A549 (cell line): ENCODE measurements around the gene GMEB2.

Source experiments
- CBX2 ChIP-seq: fragments of 200-600 bp; sonication (generic); IDR thresholded peaks from 2 replicates; pipeline ENCODE4 v1.6.1; 2016; ENCODE audit warnings: low read depth, mild to moderate bottlenecking, borderline replicate concordance
- CTCF ChIP-seq: fragments of >200 bp; sonication (Bioruptor Twin); formaldehyde crosslinking; IDR thresholded peaks from 3 replicates; pipeline ENCODE4 v1.5.1; 2016
- FOSB ChIP-seq: fragments of 250-450 bp; sonication (Bioruptor Pico); IDR thresholded peaks from 2 replicates; pipeline ENCODE4 v1.5.0; 2020; ENCODE audit warnings: mild to moderate bottlenecking, moderate library complexity

- no peak for TF ChIP-seq CTCF
- TF ChIP-seq FOSB (CRISPR knock-in tag), result no peak
- TF ChIP-seq CBX2, result no peak
These were observed 29.0 kb downstream of the GMEB2 start for GRCh38 chr20:63597651-63598478.
